ENCODE measurements around the gene PRKCI. TPM values are rescaled to one million over a fixed set of nuclear protein-coding genes. Genes with fewer than 3 reads are reported as not detected.

The PRKCI gene
- total and polyA plus RNA-seq, 9 of the 15 experiments (the other 6 are each of a cell fraction or from before 2014, with no cell fraction given): 10.5 to 43.2 (median 31.4) TPM

GRCh38 chr3:170232266-170232665, 10.0 kb downstream of the PRKCI start (continued):
- no peak for TF ChIP-seq NR0B1 (IDR thresholded peaks at IDR 0.05; ENCODE audit: partially characterized antibody)
- no peak for TF ChIP-seq RNF2 (IDR thresholded peaks at IDR 0.05)
- no peak for TF ChIP-seq JUND (IDR thresholded peaks at IDR 0.05; ENCODE audit: borderline replicate concordance, low read depth, low read length)
- TF ChIP-seq JUND (tag; IDR thresholded peaks at IDR 0.05; ENCODE audit: borderline replicate concordance, low read depth, low read length): no peak

GRCh38 chr3:170233530-170233929, 11.3 kb downstream of the PRKCI start:
- DNase-seq (ENCODE audit: extremely low read depth in 1 of 4, low spot score in 3 of 4): peak in 1 of 4 experiments; percentile 8
- no peak overlapping the region for H3K9ac ChIP-seq (ENCODE audit: insufficient read depth in 1 of 2, low read depth in 2 of 2, low read length in 2 of 2)
- no peak overlapping the region for H2AFZ ChIP-seq (ENCODE audit: low read depth, low read length)
- no peak for ATAC-seq
- H3K79me2 ChIP-seq (ENCODE audit: control insufficient read depth, insufficient read depth, low read length): peaks cover 33% of the 10 kb centered on the region
- 63% methylated on average over 6 of the region's 6 CpGs for WGBS (ENCODE audit: insufficient coverage, low coverage, missing lambda C conversion rate)
- peak; percentile 44 for FAIRE-seq
- no peaks in the 10 kb centered on the region for H4K20me1 ChIP-seq (replicated peaks; ENCODE audit: control insufficient read depth, insufficient read depth, low read length)
- no peaks in the 10 kb centered on the region for H3K9me1 ChIP-seq (ENCODE audit: control insufficient read depth, insufficient read depth, low read length)
- in situ Hi-C loops (cut with MboI): no loop called here
- H3K4me3 ChIP-seq: no peak overlapping the region
- H3K9me3 ChIP-seq (replicated peaks; ENCODE audit: control insufficient read depth, insufficient read depth, low read depth, low read length): no peaks in the 10 kb centered on the region
- no peak overlapping the region for H3K27ac ChIP-seq (ENCODE audit: extremely low read depth, low read depth, low read length)
- no peaks in the 10 kb centered on the region for H3K4me1 ChIP-seq (replicated peaks in 1 of 2; ENCODE audit: control insufficient read depth in 2 of 2, insufficient read depth in 2 of 2, low read length in 2 of 2)
- H3K27me3 ChIP-seq (ENCODE audit: control insufficient read depth in 2 of 2, insufficient read depth in 2 of 2, low read length in 2 of 2): no peaks in the 10 kb centered on the region
- no TSS peak for BruUV-seq (replicated peaks)
- H3K36me3 ChIP-seq (ENCODE audit: control insufficient read depth, insufficient read depth, low read length): peaks cover 17% of the 10 kb centered on the region; the same call in 2 of the 3 replicates
- intact Hi-C loops (cut with micrococcal nuclease): no loop called here
- CTCF ChIA-PET (ENCODE audit: low intra/inter-chr PET ratio): no interaction called here
- POLR2A ChIA-PET: interaction anchor here (1.5 kb wide), 1 partner anchor 10 kb away, joined by 6 read pairs; no protein-coding TSS in a partner anchor
- no peak overlapping the region for H3K4me2 ChIP-seq (ENCODE audit: insufficient read depth, low read length)
- no peak for TF ChIP-seq ETV6 (IDR thresholded peaks at IDR 0.05; ENCODE audit: borderline replicate concordance in 1 of 2, low read depth in 2 of 2, low read length in 1 of 2)
- TF ChIP-seq ETV6 (CRISPR knock-in tag; IDR thresholded peaks at IDR 0.05; ENCODE audit: borderline replicate concordance): no peak
- TF ChIP-seq ARID1B (IDR thresholded peaks at IDR 0.05): peak; percentile 21; the same call in 1 of the 2 replicates
- no peak for TF ChIP-seq TGIF2 (CRISPR knock-in tag; IDR thresholded peaks at IDR 0.05)
- TF ChIP-seq NFE2L1 (tag; IDR thresholded peaks at IDR 0.05; ENCODE audit: borderline replicate concordance, low read depth): no peak
- TF ChIP-seq PYGO2 (tag; IDR thresholded peaks at IDR 0.05): no peak
- TF ChIP-seq FOXP1 (CRISPR knock-in tag; IDR thresholded peaks at IDR 0.05): no peak
- no peak for TF ChIP-seq STAG1 (CRISPR knock-in tag; IDR thresholded peaks at IDR 0.05; ENCODE audit: borderline replicate concordance)
- peak; percentile 29; the same call in 1 of the 2 replicates for TF ChIP-seq CEBPG (CRISPR knock-in tag; IDR thresholded peaks at IDR 0.05)
- peak in 1 of 2 experiments; percentile 60; a peak in 3 of 4 replicates for TF ChIP-seq CEBPG (tag; conservative IDR thresholded peaks at IDR 0.05 in 1 of 2, IDR thresholded peaks at IDR 0.05 in 1 of 2)
- TF ChIP-seq ZNF253 (CRISPR knock-in tag; conservative IDR thresholded peaks at IDR 0.05): no peak
- no peak for TF ChIP-seq CBX2 (IDR thresholded peaks at IDR 0.05; ENCODE audit: insufficient read depth, low read length, poor library complexity, severe bottlenecking)
- no peak for TF ChIP-seq BCOR (IDR thresholded peaks at IDR 0.05)
- no peak for TF ChIP-seq KAT7 (CRISPR knock-in tag; IDR thresholded peaks at IDR 0.05; ENCODE audit: borderline replicate concordance)
- TF ChIP-seq TBP (optimal IDR thresholded peaks at IDR 0.05; ENCODE audit: low read depth, low read length): no peak
- no peak for TF ChIP-seq BRCA1 (IDR thresholded peaks at IDR 0.05)
- no peak for TF ChIP-seq BRCA1 (CRISPR knock-in tag; IDR thresholded peaks at IDR 0.05)
- TF ChIP-seq BCL6 (CRISPR knock-in tag; IDR thresholded peaks at IDR 0.05): no peak

All from K562 (cell line).